ENCODE measurements around the gene MEX3D. TPM values are rescaled to one million over a fixed set of nuclear protein-coding genes. Genes with fewer than 3 reads are reported as not detected.

MEX3D gene
- total and polyA plus RNA-seq, 2 experiments from 2014 or later = 12.4 to 94.9 TPM

- Histone ChIP-seq H3K27me3 (ENCODE audit: insufficient read depth) (peaks cover 18% of the 10 kb centered on the region), H3K4me3 (no peak overlapping the region), H4K20me1 (replicated peaks; ENCODE audit: insufficient read depth) (no peaks in the 10 kb centered on the region), H2AFZ (no peak overlapping the region), H3F3A (replicated peaks; ENCODE audit: low read depth) (peaks cover 12% of the 10 kb centered on the region; the same call in 1 of the 2 replicates), H3K4me2 (no peak overlapping the region), H3K36me3 (ENCODE audit: insufficient read depth) (no peaks in the 10 kb centered on the region), H3K4me1 (ENCODE audit: insufficient read depth) (0 out of 2 replicates have a peak, but pooled peaks cover 5% of the 10 kb centered on the region), H3K79me2 (replicated peaks; ENCODE audit: insufficient read depth) (no peaks in the 10 kb centered on the region), H3K27ac (ENCODE audit: low read depth) (no peak overlapping the region), H3K9me2 (ENCODE audit: insufficient read depth) (no peaks in the 10 kb centered on the region)
- H3K9me3 Mint-ChIP-seq = peaks cover 20% of the 10 kb centered on the region
- peaks cover 2% of the 10 kb centered on the region for H3K4me1 Mint-ChIP-seq
- no peaks in the 10 kb centered on the region; the same call in 2 of the 3 replicates for H3K36me3 Mint-ChIP-seq (ENCODE audit: low read depth)
- peaks cover 35% of the 10 kb centered on the region for H3K27me3 Mint-ChIP-seq (ENCODE audit: insufficient read depth, low read depth, poor library complexity)
- no peak for TF ChIP-seq ETS1 (IDR thresholded peaks at IDR 0.05)
- TF ChIP-seq POLR2AphosphoS5 (IDR thresholded peaks at IDR 0.05; ENCODE audit: low read depth) = no peak
- TF ChIP-seq CREB1 (CRISPR knock-in tag; IDR thresholded peaks at IDR 0.05; ENCODE audit: low read depth) = no peak
- no peak for TF ChIP-seq ZNF331 (CRISPR knock-in tag; IDR thresholded peaks at IDR 0.05; ENCODE audit: low read depth)
- ATAC-seq (no peak), DNase-seq (ENCODE audit: low spot score) (no peak)
- no peak overlapping the region for H3K27ac Mint-ChIP-seq
- no peak overlapping the region for H3K4me3 Mint-ChIP-seq
Observed at GRCh38 chr19:1505012-1505411, 63.1 kb downstream of the MEX3D start.

Small RNAs within 50 kb of the gene (small RNA-seq; reads per million reads assigned to genes)
- gene AC005943.2 (ENCODE audit: low replicate concordance) (not detected), gene RN7SL477P (ENCODE audit: low replicate concordance) (not detected), gene RNU6-1223P (ENCODE audit: low replicate concordance) (not detected)

Other genes starting within 250 kb of the MEX3D start
- 128 and 132 TPM in 2 replicates for gene NDUFS7, start 184.4 kb downstream of the MEX3D start, total RNA-seq (2014; rRNA removed; shearing (Covaris generic))
- gene NDUFS7, start 184.4 kb downstream of the MEX3D start, polyA plus RNA-seq (2016; fragmentation: Nextera tagmentation; extraction: Ambion mirVana) = 201 and 203 TPM in 2 replicates
- gene GAMT, start 166.8 kb downstream of the MEX3D start, total RNA-seq (2014; rRNA removed; shearing (Covaris generic)) = 21.5 and 27.3 TPM in 2 replicates
- 33.6 and 36.9 TPM in 2 replicates for gene GAMT, start 166.8 kb downstream of the MEX3D start, polyA plus RNA-seq (2016; fragmentation: Nextera tagmentation; extraction: Ambion mirVana)
- 180 and 194 TPM in 2 replicates for gene DAZAP1, start 160.7 kb downstream of the MEX3D start, total RNA-seq (2014; rRNA removed; shearing (Covaris generic))
- 44.1 and 48.1 TPM in 2 replicates for gene DAZAP1, start 160.7 kb downstream of the MEX3D start, polyA plus RNA-seq (2016; fragmentation: Nextera tagmentation; extraction: Ambion mirVana)
- 2,953 and 3,723 TPM in 2 replicates for gene RPS15, start 129.9 kb downstream of the MEX3D start, total RNA-seq (2014; rRNA removed; shearing (Covaris generic))
- gene RPS15, start 129.9 kb downstream of the MEX3D start, polyA plus RNA-seq (2016; fragmentation: Nextera tagmentation; extraction: Ambion mirVana) = 3,861 and 4,267 TPM in 2 replicates
- gene APC2, start 118.2 kb downstream of the MEX3D start, total RNA-seq (2014; rRNA removed; shearing (Covaris generic)) = 14.3 and 18.3 TPM in 2 replicates
- gene APC2, start 118.2 kb downstream of the MEX3D start, polyA plus RNA-seq (2016; fragmentation: Nextera tagmentation; extraction: Ambion mirVana) = 1.4 TPM in 2 replicates
- 61.1 and 64.9 TPM in 2 replicates for gene C19orf25, start 89.1 kb downstream of the MEX3D start, total RNA-seq (2014; rRNA removed; shearing (Covaris generic))
- 43.5 and 50.1 TPM in 2 replicates for gene C19orf25, start 89.1 kb downstream of the MEX3D start, polyA plus RNA-seq (2016; fragmentation: Nextera tagmentation; extraction: Ambion mirVana)
- gene PCSK4, start 78.0 kb downstream of the MEX3D start, total RNA-seq (2014; rRNA removed; shearing (Covaris generic)) = 5.9 and 15.1 TPM in 2 replicates
- gene PCSK4, start 78.0 kb downstream of the MEX3D start, polyA plus RNA-seq (2016; fragmentation: Nextera tagmentation; extraction: Ambion mirVana) = 3.8 and 5.6 TPM in 2 replicates
- 14.3 and 15.2 TPM in 2 replicates for gene REEP6, start 77.1 kb downstream of the MEX3D start, total RNA-seq (2014; rRNA removed; shearing (Covaris generic))
- 20.0 and 23.4 TPM in 2 replicates for gene REEP6, start 77.1 kb downstream of the MEX3D start, polyA plus RNA-seq (2016; fragmentation: Nextera tagmentation; extraction: Ambion mirVana)
- 0.10 TPM in 1 of 2 replicates, not detected in the other for gene ADAMTSL5, start 55.3 kb downstream of the MEX3D start, total RNA-seq (2014; rRNA removed; shearing (Covaris generic))
- gene ADAMTSL5, start 55.3 kb downstream of the MEX3D start, polyA plus RNA-seq (2016; fragmentation: Nextera tagmentation; extraction: Ambion mirVana) = 0.70 and 0.97 TPM in 2 replicates
- gene PLK5, start 44.2 kb downstream of the MEX3D start, total RNA-seq (2014; rRNA removed; shearing (Covaris generic)) = 0.23 and 1.2 TPM in 2 replicates
- 0.97 and 1.4 TPM in 2 replicates for gene PLK5, start 44.2 kb downstream of the MEX3D start, polyA plus RNA-seq (2016; fragmentation: Nextera tagmentation; extraction: Ambion mirVana)
- 103 and 118 TPM in 2 replicates for gene MBD3, start 24.5 kb upstream of the MEX3D start, total RNA-seq (2014; rRNA removed; shearing (Covaris generic))
- 27.6 and 28.5 TPM in 2 replicates for gene MBD3, start 24.5 kb upstream of the MEX3D start, polyA plus RNA-seq (2016; fragmentation: Nextera tagmentation; extraction: Ambion mirVana)
- 35.3 and 46.4 TPM in 2 replicates for gene UQCR11, start 37.1 kb upstream of the MEX3D start, total RNA-seq (2014; rRNA removed; shearing (Covaris generic))
- gene UQCR11, start 37.1 kb upstream of the MEX3D start, polyA plus RNA-seq (2016; fragmentation: Nextera tagmentation; extraction: Ambion mirVana) = 413 and 414 TPM in 2 replicates
- 250 and 383 TPM in 2 replicates for gene TCF3, start 84.3 kb upstream of the MEX3D start, total RNA-seq (2014; rRNA removed; shearing (Covaris generic))
- 166 and 186 TPM in 2 replicates for gene TCF3, start 84.3 kb upstream of the MEX3D start, polyA plus RNA-seq (2016; fragmentation: Nextera tagmentation; extraction: Ambion mirVana)
- not detected in 2 replicates for gene ONECUT3, start 185.2 kb upstream of the MEX3D start, total RNA-seq (2014; rRNA removed; shearing (Covaris generic))
- not detected in 2 replicates for gene ONECUT3, start 185.2 kb upstream of the MEX3D start, polyA plus RNA-seq (2016; fragmentation: Nextera tagmentation; extraction: Ambion mirVana)
- gene ATP8B3, start 244.0 kb upstream of the MEX3D start, total RNA-seq (2014; rRNA removed; shearing (Covaris generic)) = 2.8 and 6.0 TPM in 2 replicates
- gene ATP8B3, start 244.0 kb upstream of the MEX3D start, polyA plus RNA-seq (2016; fragmentation: Nextera tagmentation; extraction: Ambion mirVana) = 1.7 and 2.1 TPM in 2 replicates